Vagina (tissue), 2 donors: Measurements from ENCODE around the gene PJA2. TPM values are rescaled to one million over a fixed set of nuclear protein-coding genes. Genes with fewer than 3 reads are reported as not detected.
"Not testable (repeated sequence)": the region's sequence is repeated elsewhere in the genome, so short reads cannot be mapped to it uniquely, and the experiment has no call there.

Experiments
- DNase-seq, 2 donors: peaks; one replicate each; pipeline ENCODE4 v3.0.0-alpha.2; 2017; ENCODE audit errors: extremely low spot score in 2 of 2
- H3K27ac ChIP-seq: fragments of 200-600 bp; sonication (generic); one replicate; pipeline ENCODE4 v1.5.1; 2019
- H3K27me3 ChIP-seq: fragments of 200-600 bp; sonication (generic); one replicate; pipeline ENCODE4 v1.5.1; 2019
- H3K36me3 ChIP-seq, 2 donors: fragments of 200-600 bp; sonication (generic); one replicate each; pipeline ENCODE4 v1.5.1; 2017 to 2019
- H3K4me1 ChIP-seq: fragments of 200-600 bp; sonication (generic); one replicate; pipeline ENCODE4 v1.5.1; 2019
- H3K4me3 ChIP-seq, 2 donors: fragments of 200-600 bp; sonication (generic); 1 replicate in 1 of 2; 2 replicates in 1 of 2; pipeline ENCODE4 v1.5.1; 2016 to 2019
- H3K9me3 ChIP-seq: fragments of 200-600 bp; sonication (generic); one replicate; pipeline ENCODE4 v1.5.1; 2019
- POLR2A ChIP-seq, 2 donors: fragments of 450-650 bp; IDR thresholded peaks; one replicate each; pipeline ENCODE4 v1.6.1; 2017; ENCODE audit warnings: antibody characterized with exemption in 2 of 2, mild to moderate bottlenecking in 2 of 2, moderate library complexity in 2 of 2
- POLR2AphosphoS5 ChIP-seq, 2 donors: sonication (generic); formaldehyde crosslinking; IDR thresholded peaks; one replicate each; pipeline ENCODE4 v1.9.0; 2017; ENCODE audit warnings: antibody characterized with exemption in 2 of 2, mild to moderate bottlenecking in 2 of 2, low read depth in 1 of 2; ENCODE audit not compliant: insufficient read depth in 1 of 2
- intact Hi-C: fragments of 100-400 bp; cut with DNase I; formaldehyde crosslinking; loops from one replicate; pipeline ENCODE4 v1.15.1; 2023
- total RNA-seq: library from RNA; depleted of rRNA; stranded (reverse); fragments of >200 nt; gene quantifications from one replicate; pipeline ENCODE4 v1.2.3, GENCODE V29; 2016
- TF ChIP-seq, protein P1 (sequence below), 3 experiments: fragments of 450-650 bp in 2 of 3; fragments of 200-600 bp in 1 of 3; sonication (generic) in 1 of 3; IDR thresholded peaks; one replicate each; pipeline ENCODE4 v1.5.1; 2017 to 2019; ENCODE audit warnings: antibody characterized with exemption in 3 of 3, mild to moderate bottlenecking in 2 of 3, moderate library complexity in 2 of 3

Gene PJA2
- total RNA-seq, 1 donor from 2014 or later, result 76.1 TPM

DNA sequence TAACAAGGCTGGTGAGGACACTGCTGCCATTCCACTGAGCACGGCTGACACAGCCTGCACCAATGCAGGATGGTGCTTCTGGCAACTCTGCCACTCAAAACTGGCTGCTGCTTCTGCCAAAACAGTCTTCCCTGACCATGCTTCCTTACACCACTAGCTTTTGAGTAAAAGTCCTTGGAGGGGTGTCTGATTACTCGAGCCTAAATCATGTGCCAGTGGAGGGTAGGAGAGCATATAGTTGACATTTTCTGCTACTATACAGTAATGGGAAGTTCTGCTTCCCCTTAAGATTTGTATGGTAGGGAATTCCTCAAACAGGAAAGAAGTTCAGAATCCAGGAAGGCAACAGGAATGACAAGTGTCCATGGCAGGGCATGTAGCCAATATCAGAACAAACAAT, 12.2 kb upstream of the PJA2 start:
- TF ChIP-seq POLR2AphosphoS5 (IDR thresholded peaks at IDR 0.05; ENCODE audit: insufficient read depth in 1 of 2, low read depth in 1 of 2) (no peak), POLR2A (IDR thresholded peaks at IDR 0.05) (no peak)
- TF ChIP-seq, protein P1, sequence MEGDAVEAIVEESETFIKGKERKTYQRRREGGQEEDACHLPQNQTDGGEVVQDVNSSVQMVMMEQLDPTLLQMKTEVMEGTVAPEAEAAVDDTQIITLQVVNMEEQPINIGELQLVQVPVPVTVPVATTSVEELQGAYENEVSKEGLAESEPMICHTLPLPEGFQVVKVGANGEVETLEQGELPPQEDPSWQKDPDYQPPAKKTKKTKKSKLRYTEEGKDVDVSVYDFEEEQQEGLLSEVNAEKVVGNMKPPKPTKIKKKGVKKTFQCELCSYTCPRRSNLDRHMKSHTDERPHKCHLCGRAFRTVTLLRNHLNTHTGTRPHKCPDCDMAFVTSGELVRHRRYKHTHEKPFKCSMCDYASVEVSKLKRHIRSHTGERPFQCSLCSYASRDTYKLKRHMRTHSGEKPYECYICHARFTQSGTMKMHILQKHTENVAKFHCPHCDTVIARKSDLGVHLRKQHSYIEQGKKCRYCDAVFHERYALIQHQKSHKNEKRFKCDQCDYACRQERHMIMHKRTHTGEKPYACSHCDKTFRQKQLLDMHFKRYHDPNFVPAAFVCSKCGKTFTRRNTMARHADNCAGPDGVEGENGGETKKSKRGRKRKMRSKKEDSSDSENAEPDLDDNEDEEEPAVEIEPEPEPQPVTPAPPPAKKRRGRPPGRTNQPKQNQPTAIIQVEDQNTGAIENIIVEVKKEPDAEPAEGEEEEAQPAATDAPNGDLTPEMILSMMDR (IDR thresholded peaks at IDR 0.05), result no peak
- Histone ChIP-seq H3K4me1 (no peaks in the 10 kb centered on the region), H3K9me3 (no peaks in the 10 kb centered on the region), H3K36me3 (no peaks in the 10 kb centered on the region), H3K4me3 (no peak overlapping the region), H3K27me3 (no peaks in the 10 kb centered on the region), H3K27ac (no peak overlapping the region)
- no peak for DNase-seq
- intact Hi-C loops, result no loop called here

DNA sequence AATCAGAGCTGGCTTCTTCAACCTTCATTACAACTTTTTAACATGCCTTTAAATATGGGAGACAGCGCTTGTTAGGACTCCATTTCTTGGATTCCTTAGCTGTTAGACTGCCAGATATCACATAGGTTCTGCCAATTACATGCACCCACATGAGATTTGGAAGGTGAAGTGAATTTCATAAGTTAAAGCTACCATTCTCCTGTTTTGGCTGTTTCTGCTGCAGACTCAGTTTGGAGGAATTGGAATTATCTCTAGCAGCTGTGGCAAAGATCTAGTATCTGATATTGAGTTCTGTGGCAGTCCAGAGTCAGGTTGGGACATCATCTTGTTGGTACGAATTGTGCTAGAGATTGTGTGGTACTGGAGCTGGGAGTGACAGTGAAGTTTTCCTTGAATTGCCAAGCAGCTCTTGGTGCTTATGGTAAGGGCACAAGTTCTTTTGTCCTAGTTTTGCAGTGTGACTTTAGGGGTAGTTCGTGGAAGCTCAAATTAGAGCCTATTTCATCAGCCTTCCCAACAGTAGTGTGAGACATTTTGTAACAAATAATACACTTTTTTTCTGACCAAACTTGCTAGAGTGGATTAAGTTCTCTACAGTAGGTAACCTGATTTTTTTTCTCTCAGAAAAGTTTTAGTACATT, 9.1 kb upstream of the PJA2 start:
- Histone ChIP-seq H3K27me3 (no peaks in the 10 kb centered on the region), H3K36me3 (no peaks in the 10 kb centered on the region), H3K27ac (no peak overlapping the region), H3K4me3 (no peak overlapping the region), H3K9me3 (no peaks in the 10 kb centered on the region), H3K4me1 (no peaks in the 10 kb centered on the region)
- intact Hi-C loops, result no loop called here
- DNase-seq, result no peak
- TF ChIP-seq POLR2AphosphoS5 (IDR thresholded peaks at IDR 0.05; ENCODE audit: insufficient read depth in 1 of 2, low read depth in 1 of 2), result no peak
- TF ChIP-seq, protein P1 (IDR thresholded peaks at IDR 0.05), result no peak
- TF ChIP-seq POLR2A (IDR thresholded peaks at IDR 0.05), result no peak

DNA sequence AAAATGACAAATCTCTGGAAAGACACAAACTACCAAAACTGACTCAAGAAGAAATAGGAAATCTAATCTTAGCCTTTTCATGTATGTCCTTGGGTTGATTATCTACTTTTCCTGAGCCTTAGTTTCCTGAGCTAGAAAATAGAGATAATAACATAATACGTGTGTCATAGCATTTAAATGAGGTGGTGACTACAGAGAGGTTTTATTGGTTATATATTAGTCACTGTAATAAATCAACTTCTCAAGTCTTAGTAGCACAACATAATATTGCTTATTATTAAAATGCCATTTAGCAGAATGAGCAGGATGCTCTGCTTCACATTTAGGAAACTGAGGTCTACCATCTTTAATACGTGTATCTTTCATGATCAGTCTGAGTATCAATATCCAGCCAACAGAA, 7.1 kb upstream of the PJA2 start:
- H3K9me3 ChIP-seq, result no peaks in the 10 kb centered on the region
- no peak overlapping the region for H3K4me3 ChIP-seq
- intact Hi-C loops, result no loop called here
- H3K4me1 ChIP-seq, result peaks cover 15% of the 10 kb centered on the region
- DNase-seq, result no peak
- H3K27ac ChIP-seq, result no peak overlapping the region
- H3K36me3 ChIP-seq, result no peaks in the 10 kb centered on the region
- no peaks in the 10 kb centered on the region for H3K27me3 ChIP-seq
- TF ChIP-seq, protein P1 (IDR thresholded peaks at IDR 0.05), result no peak
- TF ChIP-seq POLR2AphosphoS5 (IDR thresholded peaks at IDR 0.05; ENCODE audit: insufficient read depth in 1 of 2, low read depth in 1 of 2) (no peak), POLR2A (IDR thresholded peaks at IDR 0.05) (no peak)

DNA sequence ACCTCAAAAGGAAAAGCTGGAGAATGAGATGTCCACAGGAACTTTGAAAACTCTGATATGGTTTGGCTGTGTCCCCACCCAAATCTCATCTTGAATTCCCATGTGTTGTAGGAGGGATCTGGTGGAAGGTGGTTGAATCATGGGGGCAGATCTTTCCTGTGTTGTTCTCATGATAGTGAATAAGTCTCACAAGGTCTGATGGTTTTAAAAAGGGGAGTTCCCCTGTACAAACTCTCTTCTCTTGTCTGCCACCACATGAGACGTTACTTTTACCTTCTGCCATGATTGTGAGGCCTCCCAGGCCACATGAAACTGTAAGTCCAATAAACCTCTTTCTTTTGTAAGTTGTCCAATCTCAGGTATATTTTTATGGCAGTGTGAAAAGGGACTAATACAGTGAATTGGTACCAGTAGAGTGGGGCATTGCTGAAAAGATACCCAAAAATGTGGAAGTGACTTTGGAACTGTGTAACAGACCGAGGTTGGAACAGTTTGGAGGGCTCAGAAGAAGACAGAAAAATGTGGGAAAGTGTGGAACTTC, 4.2 kb upstream of the PJA2 start:
- H3K4me3 ChIP-seq, H3K36me3 ChIP-seq, H3K9me3 ChIP-seq, DNase-seq, H3K27ac ChIP-seq, H3K27me3 ChIP-seq: not testable (repeated sequence)
- H3K4me1 ChIP-seq, result peaks cover 19% of the 10 kb centered on the region
- intact Hi-C loops, result loop anchor here (5.0 kb wide), 1 partner anchor 87 kb away; no protein-coding TSS in a partner anchor

DNA sequence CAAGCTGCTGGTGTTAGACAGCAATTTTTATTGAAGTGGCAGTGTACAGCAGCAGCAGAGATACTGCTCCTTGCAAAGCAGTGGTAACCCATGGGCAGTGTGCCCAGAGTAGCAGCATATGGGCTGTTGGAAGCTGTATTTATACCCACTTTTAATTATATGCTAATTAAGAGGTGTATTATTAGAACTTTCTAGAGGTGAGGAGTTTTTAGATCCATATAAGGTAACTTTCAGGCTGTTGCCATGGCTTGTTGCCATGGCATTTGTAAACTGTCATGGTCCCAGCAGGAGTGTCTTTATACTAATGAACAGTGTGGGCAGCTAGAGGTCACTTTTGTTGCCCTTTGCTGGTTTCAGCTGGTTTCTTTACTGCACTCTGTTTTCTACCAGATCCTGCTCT, 3.7 kb upstream of the PJA2 start:
- Histone ChIP-seq H3K4me3 (no peak overlapping the region), H3K9me3 (no peaks in the 10 kb centered on the region), H3K36me3 (no peaks in the 10 kb centered on the region), H3K27ac (no peak overlapping the region), H3K27me3 (no peaks in the 10 kb centered on the region), H3K4me1 (peaks cover 22% of the 10 kb centered on the region)
- DNase-seq, result no peak
- TF ChIP-seq POLR2AphosphoS5 (IDR thresholded peaks at IDR 0.05; ENCODE audit: insufficient read depth in 1 of 2, low read depth in 1 of 2), result no peak
- intact Hi-C loops, result loop anchor here (5.0 kb wide), 1 partner anchor 86 kb away; no protein-coding TSS in a partner anchor

DNA sequence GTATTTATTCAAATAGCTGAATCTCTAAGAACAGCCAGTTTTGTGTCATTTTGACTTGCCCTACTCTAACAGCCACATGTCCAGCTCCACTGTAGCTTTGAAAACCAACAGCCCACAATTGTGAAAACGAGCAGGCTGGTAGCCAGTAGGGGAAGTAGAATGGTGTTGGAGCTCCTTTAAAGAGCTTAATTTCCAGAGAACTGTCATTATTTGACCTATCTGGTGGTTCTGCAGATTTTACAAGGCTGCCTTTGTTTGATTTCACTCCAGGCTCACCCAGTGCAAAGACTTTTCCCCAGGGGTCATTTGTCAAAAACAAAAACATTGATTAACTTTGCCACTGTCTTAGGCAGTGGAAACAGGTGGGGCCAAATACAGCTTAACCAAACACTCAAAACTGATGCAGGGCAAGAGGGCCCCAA, 3.2 kb upstream of the PJA2 start:
- Histone ChIP-seq H3K36me3 (no peaks in the 10 kb centered on the region), H3K27me3 (no peaks in the 10 kb centered on the region), H3K4me3 (no peak overlapping the region), H3K4me1 (peaks cover 27% of the 10 kb centered on the region), H3K9me3 (no peaks in the 10 kb centered on the region), H3K27ac (no peak overlapping the region)
- intact Hi-C loops, result loop anchor here (5.0 kb wide), 1 partner anchor 86 kb away; no protein-coding TSS in a partner anchor
- no peak for DNase-seq
- TF ChIP-seq POLR2AphosphoS5 (IDR thresholded peaks at IDR 0.05; ENCODE audit: insufficient read depth in 1 of 2, low read depth in 1 of 2) (no peak), POLR2A (IDR thresholded peaks at IDR 0.05) (no peak)
- TF ChIP-seq, protein P1 (IDR thresholded peaks at IDR 0.05), result no peak
